Measurements from ENCODE around the gene UGT1A9. TPM values are rescaled to one million over a fixed set of nuclear protein-coding genes. Genes with fewer than 3 reads are reported as not detected.
"Not testable (repeated sequence)": the region's sequence is repeated elsewhere in the genome, so short reads cannot be mapped to it uniquely, and the experiment has no call there.

The UGT1A9 gene
- total RNA-seq, 1 donor from 2014 or later, result not detected

- H3K36me3 ChIP-seq, result no peaks in the 10 kb centered on the region
- H3K27me3 ChIP-seq, result no peaks in the 10 kb centered on the region
- no peak overlapping the region for H3K27ac ChIP-seq
- H3K4me3 ChIP-seq, result no peak overlapping the region
- no peaks in the 10 kb centered on the region for H3K9me3 ChIP-seq
- intact Hi-C loops (cut with DNase I), result no loop called here
- TF ChIP-seq, protein P1, sequence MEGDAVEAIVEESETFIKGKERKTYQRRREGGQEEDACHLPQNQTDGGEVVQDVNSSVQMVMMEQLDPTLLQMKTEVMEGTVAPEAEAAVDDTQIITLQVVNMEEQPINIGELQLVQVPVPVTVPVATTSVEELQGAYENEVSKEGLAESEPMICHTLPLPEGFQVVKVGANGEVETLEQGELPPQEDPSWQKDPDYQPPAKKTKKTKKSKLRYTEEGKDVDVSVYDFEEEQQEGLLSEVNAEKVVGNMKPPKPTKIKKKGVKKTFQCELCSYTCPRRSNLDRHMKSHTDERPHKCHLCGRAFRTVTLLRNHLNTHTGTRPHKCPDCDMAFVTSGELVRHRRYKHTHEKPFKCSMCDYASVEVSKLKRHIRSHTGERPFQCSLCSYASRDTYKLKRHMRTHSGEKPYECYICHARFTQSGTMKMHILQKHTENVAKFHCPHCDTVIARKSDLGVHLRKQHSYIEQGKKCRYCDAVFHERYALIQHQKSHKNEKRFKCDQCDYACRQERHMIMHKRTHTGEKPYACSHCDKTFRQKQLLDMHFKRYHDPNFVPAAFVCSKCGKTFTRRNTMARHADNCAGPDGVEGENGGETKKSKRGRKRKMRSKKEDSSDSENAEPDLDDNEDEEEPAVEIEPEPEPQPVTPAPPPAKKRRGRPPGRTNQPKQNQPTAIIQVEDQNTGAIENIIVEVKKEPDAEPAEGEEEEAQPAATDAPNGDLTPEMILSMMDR (IDR thresholded peaks at IDR 0.05), result no peak
- no peaks in the 10 kb centered on the region for H3K4me1 ChIP-seq
- no peak for DNase-seq (ENCODE audit: low spot score in 2 of 2)
These were observed 73.5 kb downstream of the UGT1A9 start for GRCh38 chr2:233745073-233745755.

- H3K27ac ChIP-seq; intact Hi-C loops (cut with DNase I): not testable (repeated sequence)
These were observed 74.1 kb downstream of the UGT1A9 start for GRCh38 chr2:233745838-233746237.

GRCh38 chr2:233746475-233747282 is 75.0 kb downstream of the UGT1A9 start:
- TF ChIP-seq, protein P1 (IDR thresholded peaks at IDR 0.05), result no peak

More at GRCh38 chr2:233745838-233746237, 74.1 kb downstream of the UGT1A9 start:
- H3K9me3 ChIP-seq; H3K4me1 ChIP-seq; H3K36me3 ChIP-seq; DNase-seq (ENCODE audit: low spot score in 2 of 2); H3K4me3 ChIP-seq; H3K27me3 ChIP-seq: not testable (repeated sequence)

DNA sequence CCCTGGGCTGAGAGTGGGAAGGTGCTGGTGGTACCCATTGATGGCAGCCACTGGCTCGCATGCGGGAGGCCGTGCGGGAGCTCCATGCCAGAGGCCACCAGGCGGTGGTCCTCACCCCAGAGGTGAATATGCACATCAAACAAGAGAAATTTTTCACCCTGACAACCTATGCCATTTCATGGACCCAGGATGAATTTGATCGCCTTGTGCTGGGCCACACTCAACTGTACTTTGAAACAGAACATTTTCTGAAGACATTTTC is 75.5 kb downstream of the UGT1A9 start:
- TF ChIP-seq, protein P1 (IDR thresholded peaks at IDR 0.05), result no peak
- Histone ChIP-seq H3K4me3 (no peak overlapping the region), H3K4me1 (no peaks in the 10 kb centered on the region), H3K36me3 (no peaks in the 10 kb centered on the region), H3K9me3 (no peaks in the 10 kb centered on the region), H3K27ac (no peak overlapping the region), H3K27me3 (no peaks in the 10 kb centered on the region)
- intact Hi-C loops (cut with DNase I), result no loop called here
- DNase-seq (ENCODE audit: low spot score in 2 of 2), result no peak

More at GRCh38 chr2:233746475-233747282, 75.0 kb downstream of the UGT1A9 start:
- H3K4me3 ChIP-seq, result no peak overlapping the region
- intact Hi-C loops (cut with DNase I), result no loop called here
- no peaks in the 10 kb centered on the region for H3K9me3 ChIP-seq
- H3K4me1 ChIP-seq, result no peaks in the 10 kb centered on the region
- DNase-seq (ENCODE audit: low spot score in 2 of 2), result no peak
- H3K36me3 ChIP-seq, result no peaks in the 10 kb centered on the region
- no peak overlapping the region for H3K27ac ChIP-seq
- no peaks in the 10 kb centered on the region for H3K27me3 ChIP-seq

DNA sequence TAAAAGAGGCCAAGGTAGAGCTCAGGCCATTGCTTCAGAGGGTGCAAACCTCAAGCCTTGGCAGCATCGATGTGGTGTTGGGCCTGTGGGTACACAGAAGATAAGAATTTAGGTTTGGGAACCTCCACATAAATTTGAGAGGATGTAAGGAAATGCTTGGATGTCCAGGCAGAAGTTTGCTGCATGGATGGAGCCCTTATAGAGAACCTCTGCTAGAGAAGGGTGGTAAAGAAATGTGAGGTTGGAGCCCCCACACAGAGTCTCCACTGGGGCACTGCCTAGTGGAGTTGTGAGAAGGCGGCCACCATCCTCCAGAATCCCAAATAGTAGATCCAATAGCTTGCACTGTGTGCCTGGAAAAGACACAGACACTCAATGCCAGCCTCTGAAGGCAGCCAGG is 79.0 kb downstream of the UGT1A9 start:
- H3K4me1 ChIP-seq; H3K27me3 ChIP-seq; intact Hi-C loops (cut with DNase I); DNase-seq (ENCODE audit: low spot score in 2 of 2); H3K27ac ChIP-seq; H3K4me3 ChIP-seq; H3K9me3 ChIP-seq; H3K36me3 ChIP-seq: not testable (repeated sequence)

GRCh38 chr2:233751212-233752009 is 79.7 kb downstream of the UGT1A9 start:
- H3K27me3 ChIP-seq; DNase-seq (ENCODE audit: low spot score in 2 of 2); intact Hi-C loops (cut with DNase I); H3K4me1 ChIP-seq; H3K9me3 ChIP-seq; H3K27ac ChIP-seq; H3K36me3 ChIP-seq; H3K4me3 ChIP-seq: not testable (repeated sequence)
